Stimulated activated CD4-positive, alpha-beta T cell treated with anti-CD3 and anti-CD28 coated beads, Interleukin-1b, Interleukin-23, amount 100 ng/mL, for 4 hours (primary cell): ENCODE results near the gene RGP1.

Experiments
- DNase-seq, 2 donors: peaks; one replicate each; pipeline ENCODE4 v3.0.0-alpha.2; 2020; ENCODE audit warnings: low read depth in 2 of 2

RGP1 gene

DNA sequence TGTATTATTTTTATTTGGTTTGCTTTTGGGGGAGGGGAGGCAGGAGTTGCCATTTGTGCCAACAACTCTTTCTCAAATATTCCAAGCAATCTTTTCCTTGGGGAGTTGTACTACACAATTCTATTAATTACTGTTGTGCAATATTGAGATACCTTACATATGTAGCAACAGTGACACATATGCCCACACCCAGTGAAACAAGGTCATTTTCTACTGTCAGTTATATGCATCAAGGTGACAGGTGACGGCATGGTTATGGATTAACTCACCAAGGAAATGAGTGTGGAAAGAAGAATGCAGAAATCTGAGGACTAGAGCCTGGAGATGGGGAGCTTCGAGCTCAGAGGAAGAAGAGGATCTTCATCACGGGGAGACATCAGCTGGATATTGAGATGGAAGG lies 22.9 kb downstream of the RGP1 start:
- DNase-seq = no peak

- no peak for DNase-seq
These were observed 26.0 kb downstream of the RGP1 start for GRCh38 chr9:35774907-35775635.

- DNase-seq = no peak
These were observed 26.9 kb downstream of the RGP1 start for GRCh38 chr9:35776018-35776417.

- DNase-seq = no peak
These were observed 29.4 kb downstream of the RGP1 start for GRCh38 chr9:35778496-35778895.

GRCh38 chr9:35781066-35781465 lies 32.0 kb downstream of the RGP1 start:
- DNase-seq = no peak

GRCh38 chr9:35783418-35783817 lies 34.3 kb downstream of the RGP1 start:
- DNase-seq = no peak

DNA sequence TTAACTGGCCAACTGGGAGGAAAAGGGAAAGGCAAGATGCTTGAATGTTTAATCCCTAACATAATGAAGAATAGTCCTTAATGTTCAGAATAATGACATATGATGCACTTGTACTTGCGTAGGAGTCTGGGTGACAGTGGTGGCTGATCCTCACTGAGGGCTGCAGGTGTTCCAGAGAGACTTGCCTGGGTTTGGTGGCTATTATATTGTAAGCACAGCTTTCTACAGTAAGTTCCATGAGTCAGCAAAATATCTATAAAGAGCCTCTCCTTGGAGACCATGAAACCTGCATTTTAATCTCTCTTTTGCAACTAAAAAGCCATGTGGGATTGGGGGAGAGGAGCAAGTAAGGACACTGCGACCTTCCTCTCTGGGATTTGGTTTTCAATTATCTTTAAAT lies 40.5 kb downstream of the RGP1 start:
- no peak for DNase-seq

DNA sequence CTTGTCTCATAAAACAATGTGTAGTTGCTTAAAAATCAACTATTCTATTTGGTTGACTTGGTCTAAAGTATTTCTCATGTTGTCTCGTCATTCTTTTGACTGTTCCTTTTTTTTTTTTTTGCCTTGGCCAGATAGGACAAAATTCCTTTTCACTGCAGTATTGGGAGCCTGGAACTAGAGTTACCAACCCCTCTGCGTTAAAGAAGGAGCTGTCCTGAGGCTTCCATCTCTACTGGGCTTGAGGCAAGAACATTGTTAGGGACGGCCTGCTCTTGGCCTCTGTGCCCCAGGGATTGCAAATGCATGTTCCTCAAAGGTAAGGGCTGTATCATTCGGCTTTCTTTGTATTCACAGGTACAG lies 40.9 kb downstream of the RGP1 start:
- no peak for DNase-seq

DNA sequence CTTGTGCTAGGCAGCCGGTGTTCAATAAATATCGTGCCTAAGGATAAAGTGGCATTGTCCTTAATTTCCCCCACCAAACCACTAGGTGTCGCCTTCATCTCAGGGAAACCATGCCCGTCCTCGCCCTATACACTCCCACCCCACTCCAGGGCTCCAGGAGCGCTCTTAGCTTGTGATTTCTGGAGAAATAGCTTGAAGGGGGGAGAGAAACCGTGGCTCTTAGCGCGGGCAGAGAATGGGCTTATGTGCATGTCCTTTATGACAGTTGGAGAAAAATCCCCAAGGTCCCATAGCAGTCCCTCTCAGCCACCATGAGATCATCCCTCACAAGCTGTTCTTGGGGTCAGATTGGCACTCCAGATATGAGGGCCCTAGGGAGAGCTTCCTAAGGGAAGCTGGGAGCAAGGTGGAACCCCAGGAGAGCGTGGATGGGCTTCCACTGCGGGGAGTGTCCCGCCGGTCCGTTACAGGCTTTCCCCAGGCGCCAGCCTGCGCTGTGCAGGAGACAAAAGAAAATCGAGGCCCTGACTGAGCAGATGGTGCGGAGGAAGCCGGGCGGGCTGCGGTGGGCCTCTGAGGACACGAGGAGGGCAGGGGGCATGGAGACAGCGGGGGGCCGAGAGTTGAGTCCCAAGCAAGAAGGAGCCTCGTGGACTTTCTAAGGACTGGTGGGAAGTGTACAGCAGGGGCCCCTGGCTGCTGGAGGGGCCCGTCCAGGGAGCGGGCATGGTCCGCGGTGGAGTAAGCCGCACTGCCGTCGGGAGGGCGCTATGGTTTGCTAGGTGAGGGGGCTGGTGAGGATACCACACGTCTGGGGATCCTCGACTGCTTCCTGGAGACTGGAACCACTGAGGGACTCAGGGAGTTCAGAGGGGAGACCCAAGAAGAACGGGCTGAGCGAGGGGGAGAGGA lies 41.6 kb downstream of the RGP1 start:
- DNase-seq = peak; percentile 13 to 46

- no peak for DNase-seq
These were observed 42.3 kb downstream of the RGP1 start, which contains the start of gene NPR2 for GRCh38 chr9:35791297-35791921. TSS of gene NPR2 (plus strand) at chr9:35791591. CDS start at chr9:35792409, 818 bp downstream.

- DNase-seq = no peak
These were observed 43.1 kb downstream of the RGP1 start for GRCh38 chr9:35792024-35792813.

DNA sequence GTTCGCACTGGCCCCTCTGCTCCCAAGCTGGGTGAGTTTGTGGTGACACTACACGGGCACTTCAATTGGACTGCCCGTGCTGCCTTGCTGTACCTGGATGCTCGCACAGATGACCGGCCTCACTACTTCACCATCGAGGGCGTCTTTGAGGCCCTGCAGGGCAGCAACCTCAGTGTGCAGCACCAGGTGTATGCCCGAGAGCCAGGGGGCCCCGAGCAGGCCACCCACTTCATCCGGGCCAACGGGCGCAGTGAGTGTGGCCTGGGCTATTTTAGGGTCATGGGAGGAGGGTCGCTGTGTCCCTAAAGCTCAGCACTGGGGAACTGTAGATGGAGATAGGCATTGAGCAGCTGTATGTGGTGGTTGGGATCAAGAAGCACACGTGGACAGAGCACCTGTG lies 43.7 kb downstream of the RGP1 start:
- DNase-seq = no peak

DNA sequence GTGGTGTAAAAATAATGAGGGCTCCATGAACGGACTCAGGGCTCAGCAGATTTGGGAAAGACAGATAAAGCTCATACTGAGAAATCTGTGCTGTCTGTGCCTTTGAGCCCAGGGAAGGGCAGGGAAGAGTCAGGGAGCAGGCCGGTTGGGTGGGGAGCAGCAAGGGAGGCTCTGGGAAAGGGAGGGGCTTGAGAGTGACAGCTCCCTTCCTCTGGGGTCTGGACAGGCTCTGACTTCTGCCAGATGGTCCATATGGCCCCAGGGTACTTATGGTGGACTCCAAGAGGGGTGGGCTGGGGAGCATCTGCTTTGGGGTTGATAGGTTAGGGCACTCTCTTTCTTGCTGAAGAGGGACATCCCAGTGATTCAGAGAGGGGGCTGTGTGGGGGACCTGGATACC lies 44.4 kb downstream of the RGP1 start:
- no peak for DNase-seq

DNA sequence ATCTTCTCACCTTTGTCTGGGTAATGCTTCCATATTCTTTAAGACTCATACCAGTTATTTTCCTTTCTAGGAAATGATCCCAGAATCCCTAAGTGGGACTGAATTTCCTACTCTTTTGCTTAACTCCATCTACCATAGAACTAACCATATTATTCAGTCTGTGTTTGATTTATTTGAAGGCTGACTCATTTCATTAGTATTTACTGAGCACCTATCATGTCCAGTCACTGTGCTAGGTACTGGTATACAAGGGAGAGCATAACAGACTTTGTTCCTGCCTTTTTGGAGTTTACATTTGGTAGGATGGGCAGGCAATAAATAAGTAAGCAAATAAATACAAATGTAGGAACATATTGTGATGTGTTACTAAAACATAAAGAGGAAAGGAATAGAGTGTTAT lies 46.6 kb downstream of the RGP1 start:
- no peak for DNase-seq

- DNase-seq = no peak
These were observed 48.4 kb downstream of the RGP1 start for GRCh38 chr9:35797311-35798109.

DNA sequence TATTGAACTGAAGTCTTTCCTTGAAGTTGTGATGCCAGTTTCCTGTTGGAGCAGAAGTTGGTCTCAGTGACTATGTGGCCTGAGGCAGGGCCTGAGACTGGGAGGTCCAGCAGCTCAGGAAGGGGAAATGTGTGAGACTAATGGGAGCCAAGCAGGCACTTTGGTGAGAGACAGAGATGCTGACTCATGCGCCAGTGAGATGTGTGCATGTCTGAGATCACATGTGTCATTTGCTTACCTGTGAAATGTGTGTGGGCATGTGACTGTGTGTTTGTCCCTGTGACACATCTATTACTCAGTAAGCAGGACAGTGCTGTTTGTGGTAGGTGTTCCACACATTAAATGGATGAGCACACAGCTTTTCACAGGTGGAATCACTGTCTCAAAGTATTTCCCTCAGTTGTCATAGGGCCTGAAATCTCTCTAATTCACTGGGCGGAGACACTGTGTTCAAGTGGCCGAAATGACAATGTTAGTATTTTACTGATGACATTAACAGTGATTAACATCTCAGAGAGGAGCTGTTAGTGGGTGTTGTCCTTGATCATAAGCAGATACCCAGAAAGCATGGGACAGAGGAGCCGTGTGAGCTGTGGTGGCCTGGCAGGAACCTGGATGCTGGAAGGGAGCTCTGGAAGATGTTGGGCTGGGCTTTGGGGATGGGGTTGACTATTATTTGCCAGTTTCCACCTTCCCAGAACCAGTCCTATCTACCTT lies 49.7 kb downstream of the RGP1 start:
- DNase-seq = peak in 1 of 2 donors; percentile 19

DNA sequence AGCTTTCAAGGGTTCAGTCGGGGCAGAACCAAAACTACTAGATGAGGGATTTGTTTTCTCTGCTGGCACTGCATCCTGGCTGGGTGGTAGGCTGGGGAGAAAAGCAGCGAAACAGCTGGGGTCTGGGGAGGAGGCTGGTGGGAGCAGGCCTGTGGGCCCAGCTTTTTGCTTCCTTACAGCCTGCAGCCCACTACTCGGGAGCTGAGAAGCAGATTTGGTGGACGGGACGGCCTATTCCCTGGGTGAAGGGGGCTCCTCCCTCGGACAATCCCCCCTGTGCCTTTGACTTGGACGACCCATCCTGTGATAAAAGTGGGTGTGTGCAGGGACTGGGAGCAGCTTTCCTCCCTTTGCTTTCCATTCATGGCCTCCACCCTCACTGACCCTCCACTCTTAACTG lies 51.4 kb downstream of the RGP1 start:
- no peak for DNase-seq

DNA sequence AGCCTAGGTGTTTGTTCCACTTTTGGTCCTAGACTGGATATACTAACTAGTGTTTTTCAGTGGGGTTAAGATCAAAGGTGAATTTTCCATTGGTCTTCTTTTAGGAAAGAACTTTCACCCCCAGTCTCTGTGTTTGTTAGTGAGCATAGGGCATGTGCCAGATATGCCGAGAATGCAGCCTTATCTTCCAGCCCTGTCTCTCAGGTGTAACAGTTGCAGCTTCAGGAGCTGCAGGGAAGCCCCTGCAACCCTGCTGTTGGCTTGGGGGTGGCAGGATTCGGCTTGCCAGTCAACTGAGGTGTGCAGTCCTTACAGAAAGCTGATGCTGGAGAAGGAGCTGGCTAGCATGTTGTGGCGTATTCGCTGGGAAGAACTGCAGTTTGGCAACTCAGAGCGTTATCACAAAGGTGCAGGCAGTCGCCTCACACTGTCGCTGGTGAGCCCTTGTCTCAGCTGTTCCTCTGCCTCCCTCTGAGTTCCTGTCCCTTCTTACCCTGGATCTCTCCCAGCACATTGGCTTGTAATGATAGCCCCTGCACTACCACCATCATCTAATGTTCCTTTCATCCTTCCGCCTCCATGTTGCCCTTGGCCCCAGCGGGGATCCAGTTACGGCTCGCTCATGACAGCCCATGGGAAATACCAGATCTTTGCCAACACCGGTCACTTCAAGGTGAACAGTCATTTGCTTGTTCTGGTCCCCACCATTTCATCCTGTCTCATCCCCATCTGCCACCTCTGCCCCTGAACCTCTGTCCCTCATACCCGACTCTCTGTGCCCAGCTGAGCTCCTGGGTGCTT lies 52.4 kb downstream of the RGP1 start:
- no peak for DNase-seq

DNA sequence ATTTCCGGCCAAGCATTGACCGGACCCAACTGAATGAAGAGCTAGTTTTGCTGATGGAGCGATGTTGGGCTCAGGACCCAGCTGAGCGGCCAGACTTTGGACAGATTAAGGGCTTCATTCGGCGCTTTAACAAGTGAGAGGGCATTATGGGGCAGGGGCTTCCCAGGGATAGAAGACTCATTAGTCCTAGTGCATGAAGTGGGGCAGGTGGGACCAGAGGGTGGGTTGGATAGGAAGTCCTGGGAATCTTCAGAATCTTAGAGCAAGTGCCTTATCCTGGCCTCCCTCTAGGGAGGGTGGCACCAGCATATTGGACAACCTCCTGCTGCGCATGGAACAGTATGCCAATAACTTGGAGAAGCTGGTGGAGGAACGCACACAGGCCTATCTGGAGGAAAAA lies 57.0 kb downstream of the RGP1 start:
- DNase-seq = no peak
